Measurements from ENCODE around the gene PSMC6. TPM values are rescaled to one million over a fixed set of nuclear protein-coding genes. Genes with fewer than 3 reads are reported as not detected.
"Not testable (repeated sequence)": the region's sequence is repeated elsewhere in the genome, so short reads cannot be mapped to it uniquely, and the experiment has no call there.

PSMC6 gene
- polyA plus RNA-seq, 6 donors from 2014 or later, result 46.9 to 76.5 (median 69.7) TPM

DNA sequence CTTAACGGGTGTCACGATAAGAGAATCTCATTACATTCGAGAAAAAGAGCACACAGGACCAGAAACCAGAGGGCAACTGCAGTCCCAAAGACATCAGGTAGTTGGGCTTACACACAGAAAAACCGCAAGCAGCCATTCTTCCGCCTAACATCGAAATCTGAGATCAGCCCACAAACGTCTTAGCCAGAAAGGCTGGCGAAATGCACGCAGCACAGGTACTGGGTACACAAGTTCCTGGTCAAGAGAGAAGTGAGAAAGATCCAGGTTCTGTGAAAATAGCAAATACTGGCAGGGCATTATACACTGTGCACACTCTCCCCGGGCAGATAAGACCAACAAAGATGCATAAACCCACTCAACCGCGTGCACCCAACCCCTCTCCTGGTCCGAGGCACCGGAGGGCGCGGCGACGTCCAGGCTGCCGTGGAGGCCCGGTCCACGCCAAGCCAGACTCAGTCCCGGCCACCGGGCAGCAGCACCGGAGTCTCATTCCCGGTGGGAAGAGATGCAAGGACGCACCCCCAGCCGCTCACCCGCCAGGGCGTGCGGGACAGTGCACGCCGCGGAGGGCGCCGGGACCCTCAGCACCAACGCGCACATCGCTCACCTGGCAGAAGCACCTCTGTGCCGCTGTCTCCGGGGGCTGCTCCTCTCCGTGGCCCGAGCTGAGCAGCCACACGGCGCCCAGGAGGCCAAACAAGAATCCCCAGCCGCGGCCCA lies 12.1 kb upstream of the PSMC6 start:
- Mint-ChIP-seq H3K36me3 (peaks cover 0 to 2% of the 10 kb centered on the region in 2 donors), H3K4me1 (peaks cover 27 to 41% (median 38%) of the 10 kb centered on the region in 3 donors), H3K27me3 (no peaks in the 10 kb centered on the region), H3K9me3 (no peaks in the 10 kb centered on the region), H3K4me3 (peak overlapping the region; percentile 93 to 99 (median 96)), H3K27ac (peak overlapping the region; percentile 78 to 97 (median 94))
- ATAC-seq (ENCODE audit: low read depth in 2 of 2) (peak; percentile 64 to 66), DNase-seq (peak; percentile 61)

GRCh38 chr14:52695481-52696091 lies 11.4 kb upstream of the PSMC6 start, which contains the start of gene ERO1A:
Gene ERO1A, minus strand, starts transcription at chr14:52695558. Its CDS starts 77 bp downstream, at chr14:52695481.
- peak within 1 kb of the TSS; percentile 93 to 99 (median 96) for H3K4me3 Mint-ChIP-seq
- no peaks in the 10 kb centered on the region for H3K9me3 Mint-ChIP-seq
- no peaks in the 10 kb centered on the region for H3K36me3 Mint-ChIP-seq
- peak within 1 kb of the TSS; percentile 78 to 97 (median 94) for H3K27ac Mint-ChIP-seq
- no peaks in the 10 kb centered on the region for H3K27me3 Mint-ChIP-seq
- DNase-seq (peak; percentile 68), ATAC-seq (ENCODE audit: low read depth in 2 of 2) (peak; percentile 67 to 72)
- peaks cover 25 to 35% (median 34%) of the 10 kb centered on the region in 3 donors for H3K4me1 Mint-ChIP-seq

DNA sequence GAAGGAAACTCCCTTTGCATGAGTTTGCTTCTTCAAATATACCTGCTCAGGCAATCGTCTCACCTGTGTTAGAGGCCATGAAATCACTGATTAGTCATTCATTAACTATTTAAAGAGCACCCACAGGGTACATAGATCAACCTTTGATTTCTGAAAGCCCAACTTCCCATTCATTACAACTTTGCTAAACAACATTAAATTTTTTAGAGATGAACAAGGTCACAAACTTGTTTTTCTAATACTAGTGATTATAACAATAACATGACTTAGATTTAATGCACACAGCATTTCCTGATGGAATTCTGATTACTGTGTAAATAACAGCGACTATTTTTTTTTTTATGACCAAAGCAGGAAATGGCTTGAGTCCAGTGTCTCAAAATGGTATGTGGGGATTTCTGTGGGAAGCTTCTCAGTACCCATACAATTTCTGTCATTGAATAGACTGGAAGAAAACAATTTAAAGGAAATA lies 6.3 kb upstream of the PSMC6 start:
- Mint-ChIP-seq H3K4me3 (peak overlapping the region in 1 of 8 donors; percentile 68), H3K9me3 (no peaks in the 10 kb centered on the region), H3K36me3 (no peaks in the 10 kb centered on the region), H3K4me1 (peaks cover 0 to 2% (median 0%) of the 10 kb centered on the region in 3 donors), H3K27ac (no peak overlapping the region), H3K27me3 (peaks cover 0 to 7% (median 0%) of the 10 kb centered on the region in 3 donors)
- DNase-seq, result no peak
- ATAC-seq (ENCODE audit: low read depth in 2 of 2), result no peak

GRCh38 chr14:52701223-52701622 lies 5.8 kb upstream of the PSMC6 start:
- Mint-ChIP-seq H3K27me3 (peaks cover 0 to 7% (median 0%) of the 10 kb centered on the region in 3 donors), H3K4me1 (peaks cover 0 to 6% (median under 1%) of the 10 kb centered on the region in 3 donors), H3K9me3 (no peaks in the 10 kb centered on the region), H3K27ac (peak overlapping the region in 1 of 6 donors; percentile 57), H3K4me3 (peak overlapping the region in 1 of 8 donors; percentile 68), H3K36me3 (no peaks in the 10 kb centered on the region)
- no peak for ATAC-seq (ENCODE audit: low read depth in 2 of 2)
- no peak for DNase-seq

GRCh38 chr14:52703225-52703624 lies 3.8 kb upstream of the PSMC6 start:
- Mint-ChIP-seq H3K27ac (peak overlapping the region in 1 of 6 donors; percentile 18), H3K36me3 (no peaks in the 10 kb centered on the region), H3K9me3 (peaks cover 0 to 2% (median 0%) of the 10 kb centered on the region in 7 donors), H3K4me3 (peak overlapping the region in 1 of 8 donors; percentile 53), H3K4me1 (peaks cover 17 to 24% (median 20%) of the 10 kb centered on the region in 3 donors), H3K27me3 (peaks cover 0 to 7% (median 0%) of the 10 kb centered on the region in 3 donors)
- DNase-seq (no peak), ATAC-seq (ENCODE audit: low read depth in 2 of 2) (no peak)

DNA sequence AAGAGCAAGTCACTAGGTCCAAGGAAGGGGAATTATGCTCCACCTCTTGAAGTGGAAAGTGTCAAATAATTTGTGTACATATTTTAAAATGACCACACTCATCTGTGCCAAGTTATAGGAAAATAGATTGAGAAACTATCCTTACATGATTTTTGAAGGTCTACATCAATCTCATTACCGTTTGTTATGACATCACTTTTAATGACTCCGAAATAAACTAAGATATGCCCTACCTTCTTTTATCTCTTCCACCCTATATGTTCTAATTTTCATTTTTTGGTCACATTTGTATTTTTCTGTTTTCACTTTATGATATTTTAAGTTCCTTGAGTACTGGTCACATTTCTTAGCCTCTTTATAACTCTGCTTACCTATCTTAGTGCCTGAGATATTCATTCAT lies 3.3 kb upstream of the PSMC6 start:
- Mint-ChIP-seq H3K27me3 (peaks cover 0 to 7% (median 0%) of the 10 kb centered on the region in 3 donors), H3K4me1 (peaks cover 17 to 28% (median 21%) of the 10 kb centered on the region in 3 donors), H3K36me3 (peaks cover 0 to 2% of the 10 kb centered on the region in 2 donors), H3K27ac (no peak overlapping the region), H3K9me3 (peaks cover 0 to 2% (median 0%) of the 10 kb centered on the region in 7 donors), H3K4me3 (peak overlapping the region in 2 of 8 donors; percentile 11 to 53)
- DNase-seq (no peak), ATAC-seq (ENCODE audit: low read depth in 2 of 2) (no peak)

GRCh38 chr14:52706286-52706685 lies 714 bp upstream of the PSMC6 start:
- no peak for DNase-seq
- Mint-ChIP-seq H3K27me3 (peaks cover 0 to 7% (median 0%) of the 10 kb centered on the region in 3 donors), H3K9me3 (peaks cover 0 to 2% (median 0%) of the 10 kb centered on the region in 7 donors), H3K4me3 (peak overlapping the region; percentile 99 to 100 (median 99)), H3K36me3 (peaks cover 0 to 4% of the 10 kb centered on the region in 2 donors), H3K27ac (peak overlapping the region; percentile 96 to 98 (median 97)), H3K4me1 (peaks cover 17 to 36% (median 21%) of the 10 kb centered on the region in 3 donors)
- no peak for ATAC-seq (ENCODE audit: low read depth in 2 of 2)

- no peak overlapping the region for H3K4me3 Mint-ChIP-seq
- H3K27me3 Mint-ChIP-seq, result no peaks in the 10 kb centered on the region
- ATAC-seq (ENCODE audit: low read depth in 2 of 2), result no peak
- no peak for DNase-seq
- H3K9me3 Mint-ChIP-seq, result peaks cover 0 to 2% (median 0%) of the 10 kb centered on the region in 7 donors
- peaks cover 8 to 14% of the 10 kb centered on the region in 2 donors for H3K36me3 Mint-ChIP-seq
- no peak overlapping the region for H3K27ac Mint-ChIP-seq
- peaks cover 12 to 27% (median 17%) of the 10 kb centered on the region in 3 donors for H3K4me1 Mint-ChIP-seq
These were observed 4.7 kb downstream of the PSMC6 start for GRCh38 chr14:52711666-52712065.

GRCh38 chr14:52716155-52716554 lies 9.2 kb downstream of the PSMC6 start:
- Mint-ChIP-seq H3K4me3 (no peak overlapping the region), H3K36me3 (peaks cover 10 to 13% of the 10 kb centered on the region in 2 donors), H3K27ac (peak overlapping the region in 1 of 6 donors; percentile 66), H3K27me3 (no peaks in the 10 kb centered on the region), H3K4me1 (peaks cover under 1 to 1% (median under 1%) of the 10 kb centered on the region in 3 donors), H3K9me3 (no peaks in the 10 kb centered on the region)
- no peak for ATAC-seq (ENCODE audit: low read depth in 2 of 2)
- DNase-seq, result no peak

- Mint-ChIP-seq H3K27me3 (no peaks in the 10 kb centered on the region), H3K36me3 (peaks cover 12 to 17% of the 10 kb centered on the region in 2 donors), H3K9me3 (peaks cover 0 to 2% (median 0%) of the 10 kb centered on the region in 7 donors), H3K4me3 (peak overlapping the region; percentile 75 to 95 (median 91)), H3K4me1 (peaks cover 34 to 61% (median 53%) of the 10 kb centered on the region in 3 donors), H3K27ac (peak overlapping the region; percentile 48 to 95 (median 80))
- peak; percentile 61 to 65 for ATAC-seq (ENCODE audit: low read depth in 2 of 2)
- no peak for DNase-seq
These were observed 16.7 kb downstream of the PSMC6 start for GRCh38 chr14:52723514-52724359.

DNA sequence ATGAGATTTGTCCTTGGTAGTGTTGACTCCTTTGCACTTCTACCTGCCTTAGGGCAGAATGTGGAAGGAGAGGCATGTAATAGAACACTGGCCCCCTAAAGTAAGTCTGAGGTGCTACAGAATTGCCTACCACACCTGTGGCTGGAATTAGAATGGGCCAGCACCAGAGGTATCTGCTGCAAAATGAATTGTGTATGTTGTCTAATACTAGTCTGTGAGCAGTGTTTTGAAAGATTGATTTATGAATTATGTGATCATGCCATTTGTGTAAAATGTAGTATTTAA lies 17.3 kb downstream of the PSMC6 start:
- H3K27me3 Mint-ChIP-seq, result no peaks in the 10 kb centered on the region
- H3K4me1 Mint-ChIP-seq, result peaks cover 34 to 65% (median 53%) of the 10 kb centered on the region in 3 donors
- peaks cover 12 to 17% of the 10 kb centered on the region in 2 donors for H3K36me3 Mint-ChIP-seq
- DNase-seq (no peak), ATAC-seq (ENCODE audit: low read depth in 2 of 2) (peak; percentile 86 to 88)
- H3K27ac Mint-ChIP-seq, result peak overlapping the region; percentile 48 to 95 (median 80)
- H3K4me3 Mint-ChIP-seq, result peak overlapping the region; percentile 75 to 95 (median 91)
- peaks cover 0 to 2% (median 0%) of the 10 kb centered on the region in 7 donors for H3K9me3 Mint-ChIP-seq

GRCh38 chr14:52727509-52727908 lies 20.5 kb downstream of the PSMC6 start:
- DNase-seq; H3K9me3 Mint-ChIP-seq; ATAC-seq (ENCODE audit: low read depth in 2 of 2); H3K27ac Mint-ChIP-seq; H3K27me3 Mint-ChIP-seq; H3K36me3 Mint-ChIP-seq: not testable (repeated sequence)
- peak overlapping the region in 1 of 8 donors; percentile 96 for H3K4me3 Mint-ChIP-seq
- peaks cover 25 to 69% (median 39%) of the 10 kb centered on the region in 3 donors for H3K4me1 Mint-ChIP-seq

- H3K4me3 Mint-ChIP-seq, result peak overlapping the region in 7 of 8 donors; percentile 20 to 96 (median 61)
- H3K36me3 Mint-ChIP-seq; H3K27me3 Mint-ChIP-seq; ATAC-seq (ENCODE audit: low read depth in 2 of 2); H3K9me3 Mint-ChIP-seq; DNase-seq: not testable (repeated sequence)
- peaks cover 26 to 69% (median 36%) of the 10 kb centered on the region in 3 donors for H3K4me1 Mint-ChIP-seq
- H3K27ac Mint-ChIP-seq, result peak overlapping the region in 3 of 6 donors; percentile 28 to 67 (median 31)
These were observed 22.0 kb downstream of the PSMC6 start for GRCh38 chr14:52729035-52729434.

Data from naive B cell (primary cell).